Kidney glomerular epithelial cell (primary cell): Measurements from ENCODE around the gene REV1.
"Not testable (repeated sequence)": the region's sequence is repeated elsewhere in the genome, so short reads cannot be mapped to it uniquely, and the experiment has no call there.

Source experiments
- DNase-seq: peaks from one replicate; lab custom pipeline; 2025; lab: John Stamatoyannopoulos, UW

Gene REV1

DNA sequence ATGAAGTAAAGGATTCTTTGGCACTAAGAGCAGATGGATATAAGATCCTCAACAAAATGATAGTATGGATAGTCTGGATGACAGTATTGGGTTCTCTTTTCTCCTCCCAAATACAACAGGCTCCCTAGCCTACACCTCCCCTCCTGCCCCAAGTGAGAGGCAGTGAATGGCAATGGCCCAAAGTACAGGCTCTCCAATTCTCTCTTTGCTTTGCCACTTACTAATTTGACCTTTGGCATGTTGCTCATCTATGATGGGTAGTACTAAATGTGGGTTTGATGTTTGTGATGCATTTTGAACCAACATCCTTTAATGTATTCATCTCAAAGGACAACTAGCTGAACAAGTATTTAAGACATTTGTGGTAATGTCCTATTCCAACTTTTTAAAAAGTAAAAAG is 86.7 kb downstream of the REV1 start:
- DNase-seq: no peak

DNA sequence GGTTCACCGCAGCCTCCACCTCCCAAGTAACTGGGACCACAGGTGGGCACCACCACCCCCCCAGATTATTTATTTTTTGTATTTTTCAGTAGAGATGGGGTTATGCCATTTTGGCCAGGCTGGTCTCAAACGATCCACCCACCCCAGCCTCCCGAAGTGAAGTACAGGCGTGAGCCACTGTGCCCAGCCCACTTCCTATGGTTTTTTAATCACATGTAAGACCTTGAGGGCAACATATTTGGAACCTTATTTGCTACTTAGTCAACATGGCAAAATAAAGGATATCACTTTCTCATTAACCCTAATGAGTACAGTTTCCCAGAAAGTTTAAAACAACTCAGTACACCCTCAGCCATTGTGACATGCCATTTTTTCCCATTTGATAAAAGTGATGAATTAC is 88.0 kb downstream of the REV1 start:
- no peak for DNase-seq

DNA sequence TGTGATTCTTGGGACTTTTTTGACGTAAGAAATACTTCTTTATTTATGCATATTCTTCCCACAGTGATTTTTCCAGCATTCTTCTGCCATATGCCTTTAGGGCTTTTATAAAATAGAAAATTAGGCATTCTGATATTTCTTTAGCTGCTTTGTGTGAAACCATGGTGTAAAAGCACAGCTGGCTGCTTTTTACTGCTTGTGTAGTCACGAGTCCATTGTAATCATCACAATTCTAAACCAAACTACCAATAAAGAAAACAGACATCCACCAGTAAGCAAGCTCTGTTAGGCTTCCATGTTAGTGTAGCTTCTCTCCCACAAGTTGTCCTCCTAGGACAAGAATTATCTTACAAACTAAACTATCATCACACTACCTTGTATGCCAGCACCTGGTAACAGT is 90.0 kb downstream of the REV1 start:
- no peak for DNase-seq

DNA sequence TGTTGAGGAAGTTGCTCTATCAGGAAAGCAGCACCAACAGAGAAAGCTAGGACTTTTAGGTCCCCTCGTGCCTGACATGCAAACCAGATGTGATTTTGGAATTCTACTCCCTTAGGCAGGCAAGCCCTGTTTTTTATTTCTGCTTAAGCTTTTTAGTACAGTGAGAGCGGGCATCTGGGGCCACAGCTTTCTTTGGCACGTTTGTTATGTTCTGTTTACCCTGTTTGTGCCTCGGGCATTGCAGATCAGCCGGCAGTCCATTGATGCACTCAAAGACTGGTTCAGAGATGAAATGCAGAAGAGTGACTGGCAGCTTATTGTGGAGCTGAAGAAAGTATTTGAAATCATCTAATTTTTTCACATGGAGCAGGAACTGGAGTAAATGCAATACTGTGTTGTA is 90.8 kb downstream of the REV1 start:
- no peak for DNase-seq

DNA sequence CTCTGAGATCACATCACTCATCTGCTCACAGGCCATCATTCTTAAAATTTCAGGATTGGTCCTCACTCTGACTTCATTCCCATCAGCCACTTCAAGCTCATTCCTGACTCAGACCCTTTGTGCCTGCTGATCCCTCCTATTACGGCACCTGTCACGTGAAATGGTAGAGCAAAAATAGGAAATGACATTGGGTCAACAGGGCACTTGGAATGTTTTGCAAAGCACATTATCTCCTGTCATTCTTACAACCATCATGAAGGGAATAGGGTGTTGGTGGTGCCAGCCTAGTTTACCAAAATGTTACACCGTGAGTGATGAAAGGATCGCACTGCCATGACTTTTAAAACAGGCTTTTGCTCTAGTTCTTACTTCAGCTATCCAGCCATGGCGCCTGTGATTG is 91.5 kb downstream of the REV1 start:
- DNase-seq: no peak

DNA sequence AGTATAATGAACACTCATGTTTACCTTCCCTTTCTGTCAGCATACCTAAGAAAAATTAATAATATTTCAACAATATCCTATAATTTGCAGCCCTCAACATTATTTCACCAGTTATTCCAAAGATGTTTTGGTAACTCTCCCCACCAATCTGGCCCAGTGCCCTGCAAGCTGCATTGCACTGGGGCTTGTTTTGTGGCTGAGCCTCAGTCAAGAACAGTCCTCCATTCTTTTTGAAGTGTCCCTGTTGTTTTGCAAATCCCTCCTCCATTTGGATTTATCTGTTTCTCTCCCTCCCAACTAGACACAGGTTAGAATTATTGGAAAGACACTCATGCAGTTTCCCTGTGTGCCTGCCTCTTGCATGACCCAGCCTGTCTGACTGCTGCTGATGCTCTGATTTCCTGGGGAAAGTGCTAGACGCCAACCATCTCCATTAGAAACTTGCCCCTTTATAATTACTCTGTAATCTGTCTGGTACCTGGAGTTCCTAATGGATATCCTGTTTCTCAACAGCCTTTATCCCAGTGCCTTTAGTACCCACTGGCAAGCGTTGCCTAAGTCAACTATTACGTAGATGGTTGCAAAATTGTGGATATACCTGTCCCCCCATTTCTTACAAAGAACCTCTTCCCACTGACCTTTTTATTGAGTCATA is 92.4 kb downstream of the REV1 start:
- no peak for DNase-seq

DNA sequence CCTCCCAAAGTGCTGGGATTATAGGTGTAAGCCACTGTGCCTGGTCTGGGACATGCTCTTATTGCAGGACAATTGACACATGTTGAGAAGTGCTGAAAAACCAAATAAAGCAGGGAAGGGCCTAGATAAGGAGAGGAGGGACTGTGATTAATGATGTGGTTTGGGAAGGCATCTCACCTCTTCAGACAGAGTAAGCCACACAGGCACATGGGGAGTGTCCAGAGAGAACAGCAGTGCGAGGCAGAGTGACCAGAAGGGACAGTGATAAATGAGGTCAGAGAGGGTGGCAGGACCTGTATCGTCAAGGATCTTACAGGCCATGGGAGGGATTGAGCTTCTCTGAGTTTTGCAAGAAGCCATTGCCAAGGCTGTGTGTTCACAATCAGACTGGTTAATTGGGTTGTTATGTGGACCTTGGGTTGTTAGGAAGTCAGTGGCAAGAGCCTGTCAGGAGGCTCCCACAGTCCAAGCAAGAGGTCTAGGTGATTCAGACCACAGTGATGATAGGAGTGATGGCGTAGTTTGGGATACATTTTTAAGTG is 94.2 kb downstream of the REV1 start:
- DNase-seq: no peak

DNA sequence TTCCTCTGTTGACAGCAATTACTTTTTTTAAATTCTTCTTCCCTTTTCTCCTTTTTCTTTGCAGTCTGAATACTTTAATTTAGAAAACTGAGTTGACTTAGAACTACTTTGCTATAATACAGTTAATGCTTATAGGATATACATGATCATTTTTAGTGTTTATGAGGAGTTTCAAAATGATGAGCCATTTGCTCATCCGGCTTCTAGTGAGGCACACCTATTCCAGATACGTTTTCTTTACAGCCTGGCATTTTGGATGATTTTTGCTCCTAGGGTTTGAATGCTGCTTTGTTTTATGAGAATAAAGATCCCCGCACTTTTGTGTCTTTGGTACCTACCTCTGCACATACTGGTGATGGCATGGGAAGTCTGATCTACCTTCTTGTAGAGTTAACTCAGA is 99.9 kb downstream of the REV1 start:
- DNase-seq: no peak

DNA sequence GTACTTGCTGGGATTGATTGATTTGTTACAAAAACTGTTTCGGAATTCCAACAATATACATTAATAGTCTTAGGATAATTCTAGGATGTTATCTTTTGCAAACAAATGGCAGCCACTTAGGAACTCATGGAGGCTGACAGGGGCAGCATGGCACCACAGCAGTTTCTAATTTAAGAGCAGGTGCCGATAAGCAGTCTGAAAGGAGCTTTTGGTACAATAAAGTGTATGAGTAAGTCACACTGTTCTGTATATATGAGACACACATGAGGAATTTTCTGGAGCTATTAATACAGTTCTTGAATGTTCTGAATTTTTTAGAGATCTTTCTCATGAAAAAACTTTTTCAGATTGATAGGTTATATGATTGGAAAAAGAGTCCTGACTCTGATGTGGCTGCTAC is 100.4 kb downstream of the REV1 start:
- no peak for DNase-seq

DNA sequence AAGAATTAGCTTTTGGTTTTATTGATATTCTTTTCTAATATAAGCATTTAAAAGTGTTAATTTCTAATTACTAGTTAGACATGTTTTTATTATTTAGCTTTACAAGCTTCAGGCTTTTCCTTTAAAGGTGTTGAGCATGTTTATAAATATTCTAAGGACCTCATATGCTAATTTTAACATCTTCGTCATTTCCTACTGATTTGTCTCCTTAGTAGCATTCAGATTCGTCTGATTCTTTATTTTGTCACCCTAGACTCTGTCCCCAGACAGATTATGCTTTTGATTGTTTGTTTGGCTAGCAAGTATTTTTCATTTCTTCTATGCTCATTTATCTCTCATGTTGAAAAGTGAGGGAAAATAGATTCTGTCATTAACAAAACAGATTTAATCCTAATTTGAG is 100.9 kb downstream of the REV1 start:
- no peak for DNase-seq

DNA sequence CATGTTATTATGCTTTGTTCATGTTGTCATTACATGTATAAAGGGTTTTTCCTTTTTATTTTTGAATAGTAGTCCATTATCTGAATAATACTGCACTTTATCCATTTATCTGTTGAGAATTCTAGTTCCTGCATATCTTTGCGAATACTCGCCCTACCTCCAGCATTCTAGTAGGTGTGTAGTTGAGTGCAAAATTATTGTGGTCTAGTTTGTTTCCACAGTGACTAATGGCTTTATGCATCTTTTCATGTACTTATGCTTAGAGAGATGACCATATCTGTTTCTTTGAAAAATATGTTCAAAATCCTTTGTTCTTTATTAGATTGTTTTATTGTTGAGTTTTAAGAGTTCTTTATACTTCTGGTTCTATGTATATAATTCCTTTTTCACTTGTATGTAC is 103.8 kb downstream of the REV1 start:
- no peak for DNase-seq

DNA sequence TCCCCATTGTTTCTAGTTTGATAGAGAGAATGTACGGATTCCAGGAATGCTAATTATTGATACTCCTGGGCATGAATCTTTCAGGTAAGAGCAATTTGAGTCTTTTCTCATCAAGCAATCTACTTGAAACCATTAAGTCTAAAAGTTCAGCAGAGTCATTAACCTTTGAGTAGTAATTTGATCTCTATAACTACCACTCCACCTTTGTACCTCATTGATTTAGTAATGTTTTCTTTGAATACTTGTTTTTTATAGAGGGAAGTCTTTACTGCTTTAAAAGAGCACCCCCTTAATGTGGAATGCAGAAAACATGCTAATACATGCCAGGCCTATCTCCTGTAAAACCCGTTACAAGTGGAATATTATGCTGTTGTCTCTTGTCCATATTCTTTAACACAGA is 107.7 kb downstream of the REV1 start:
- DNase-seq: no peak

DNA sequence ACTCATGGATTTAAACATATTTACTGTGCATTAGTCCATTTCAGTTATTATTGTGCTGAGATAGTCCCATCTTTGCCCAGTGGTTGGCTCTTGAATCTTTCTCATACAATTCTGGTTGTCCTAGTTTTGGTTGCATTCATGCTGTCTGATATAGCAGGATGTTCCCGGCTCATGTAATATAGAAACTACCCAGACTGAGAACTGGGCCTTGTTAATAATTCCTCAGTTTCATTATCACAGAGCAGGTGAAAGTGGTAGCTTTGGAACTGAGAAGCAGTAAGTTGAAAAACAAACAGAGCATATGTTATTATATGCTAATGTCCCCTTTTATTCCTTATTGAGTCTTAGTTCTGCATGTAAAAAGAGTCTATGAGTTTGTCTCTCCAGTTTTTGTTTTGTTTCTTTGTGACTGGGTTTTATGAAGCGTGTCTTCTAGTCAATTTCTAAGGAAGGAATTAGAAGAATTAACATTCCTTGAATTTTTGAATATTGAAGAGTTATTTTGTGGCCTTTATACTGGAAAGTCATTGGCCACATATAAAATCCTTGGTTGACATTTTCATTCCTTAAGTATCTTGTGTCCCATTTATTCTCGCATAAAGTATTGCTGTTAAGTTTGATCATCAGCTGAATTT is 109.3 kb downstream of the REV1 start:
- peak; percentile 38 for DNase-seq

DNA sequence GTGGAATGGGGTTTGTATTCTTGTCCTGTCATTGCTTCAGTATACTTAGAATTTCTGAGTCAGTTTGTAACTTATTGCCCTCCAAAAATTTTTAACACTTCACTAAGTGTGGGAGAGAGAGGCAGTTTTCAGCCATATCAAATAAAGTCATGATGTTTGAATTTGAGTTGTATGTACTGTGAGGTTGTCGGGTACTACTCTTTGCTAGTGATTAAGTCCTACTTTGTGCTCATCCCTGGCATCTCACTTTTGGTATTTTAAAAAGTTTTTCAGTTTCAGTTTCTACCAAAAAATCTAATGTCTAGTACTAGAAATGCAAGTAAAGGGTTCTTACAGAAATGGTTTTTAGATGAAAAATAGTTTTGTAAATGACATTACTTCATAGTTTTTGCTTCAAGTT is 111.9 kb downstream of the REV1 start:
- DNase-seq: no peak

DNA sequence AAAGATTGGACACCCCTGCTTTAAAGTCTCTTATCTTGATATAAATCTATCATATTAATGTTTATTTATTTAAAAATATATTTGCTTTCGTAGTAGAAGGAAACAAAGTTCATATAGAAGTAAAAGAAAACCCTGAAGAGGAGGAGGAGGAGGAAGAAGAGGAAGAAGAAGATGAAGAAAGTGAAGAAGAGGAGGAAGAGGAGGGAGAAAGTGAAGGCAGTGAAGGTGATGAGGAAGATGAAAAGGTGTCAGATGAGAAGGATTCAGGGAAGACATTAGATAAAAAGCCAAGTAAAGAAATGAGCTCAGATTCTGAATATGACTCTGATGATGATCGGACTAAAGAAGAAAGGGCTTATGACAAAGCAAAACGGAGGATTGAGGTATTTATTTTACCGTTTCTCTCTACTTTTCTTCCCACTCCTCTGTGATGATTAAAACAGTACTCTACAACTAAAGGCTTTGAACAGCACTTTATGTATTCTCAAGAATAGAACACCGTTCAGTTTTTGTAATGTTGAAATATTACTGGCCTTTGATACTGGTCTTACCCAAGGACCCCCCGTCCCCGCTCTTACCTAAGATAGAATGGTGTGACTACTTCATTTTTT is 113.5 kb downstream of the REV1 start:
- DNase-seq: no peak

DNA sequence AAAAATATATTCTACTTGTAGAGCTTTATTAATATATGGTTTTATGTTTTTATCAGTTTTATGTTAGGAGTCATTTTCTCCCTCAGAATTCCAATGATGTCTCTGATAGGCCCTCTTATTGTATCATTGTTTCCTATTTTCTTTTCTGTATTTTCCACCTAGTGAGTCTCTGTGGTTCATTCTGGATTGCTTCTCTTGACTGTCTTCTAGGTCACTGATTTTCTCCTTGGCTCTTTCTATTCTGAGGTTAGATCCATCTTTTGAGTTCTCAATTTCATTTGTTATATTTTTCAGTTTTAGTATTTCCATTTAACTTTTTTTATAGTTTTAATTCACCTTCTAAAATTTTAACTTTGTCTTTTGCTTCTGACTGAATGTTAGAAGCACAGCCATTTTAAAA is 115.1 kb downstream of the REV1 start:
- no peak for DNase-seq

DNA sequence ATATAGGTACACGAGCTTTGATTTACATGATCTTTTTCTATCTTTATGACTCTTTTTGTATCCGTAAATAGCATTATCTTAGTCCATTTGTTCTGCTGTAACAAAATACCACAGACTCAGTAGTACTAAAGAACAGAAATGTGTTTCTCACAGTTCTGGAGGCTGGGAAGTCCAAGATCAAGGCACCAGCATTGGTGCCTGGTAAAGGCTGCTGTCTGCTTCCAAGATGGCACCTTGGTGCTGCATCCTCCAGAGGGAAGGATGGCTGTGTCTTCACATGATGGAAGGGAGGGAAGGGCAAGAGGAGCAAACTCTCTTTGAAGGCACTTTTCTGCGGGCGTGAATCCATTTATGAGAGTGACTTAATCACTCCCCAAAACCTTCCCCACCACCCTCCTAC is 116.7 kb downstream of the REV1 start:
- DNase-seq: no peak

DNA sequence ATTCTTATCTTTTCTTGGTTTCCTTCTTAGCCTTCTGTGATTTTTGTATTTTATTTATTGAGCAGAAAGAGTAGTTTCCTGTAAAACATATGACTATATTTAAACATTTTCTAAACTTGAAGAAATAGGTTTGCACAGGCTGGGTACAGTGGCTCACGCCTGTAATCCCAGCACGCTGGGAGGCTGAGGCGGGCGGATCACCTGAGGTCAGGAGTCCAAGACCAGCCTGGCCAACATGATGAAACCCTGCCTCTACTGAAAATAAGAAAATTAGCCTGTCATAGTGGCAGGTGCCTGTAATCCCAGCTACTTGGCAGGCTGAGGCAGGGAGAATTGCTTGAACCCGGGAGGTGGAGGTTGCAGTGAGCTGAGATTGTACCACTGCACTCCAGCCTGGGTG is 121.0 kb downstream of the REV1 start:
- not testable (repeated sequence) for DNase-seq

DNA sequence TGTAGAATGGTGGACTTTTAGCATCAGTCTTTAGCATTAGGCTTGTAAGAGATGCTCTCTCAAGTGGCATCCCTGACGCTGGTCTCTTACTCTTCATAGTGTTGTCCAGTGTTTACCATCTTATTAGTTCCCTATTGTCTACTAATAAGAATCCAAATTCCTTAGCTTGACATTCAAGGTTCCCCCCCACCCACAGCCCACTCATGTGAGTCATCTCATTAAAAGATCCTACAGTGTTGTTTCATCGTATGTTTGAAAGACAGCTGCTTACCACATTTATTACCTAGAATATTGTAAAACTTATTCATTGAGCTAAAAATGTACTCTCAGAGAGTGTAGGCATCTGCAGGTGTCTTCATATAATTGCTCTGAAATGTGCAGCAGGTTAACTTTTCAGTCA is 124.2 kb downstream of the REV1 start:
- no peak for DNase-seq

DNA sequence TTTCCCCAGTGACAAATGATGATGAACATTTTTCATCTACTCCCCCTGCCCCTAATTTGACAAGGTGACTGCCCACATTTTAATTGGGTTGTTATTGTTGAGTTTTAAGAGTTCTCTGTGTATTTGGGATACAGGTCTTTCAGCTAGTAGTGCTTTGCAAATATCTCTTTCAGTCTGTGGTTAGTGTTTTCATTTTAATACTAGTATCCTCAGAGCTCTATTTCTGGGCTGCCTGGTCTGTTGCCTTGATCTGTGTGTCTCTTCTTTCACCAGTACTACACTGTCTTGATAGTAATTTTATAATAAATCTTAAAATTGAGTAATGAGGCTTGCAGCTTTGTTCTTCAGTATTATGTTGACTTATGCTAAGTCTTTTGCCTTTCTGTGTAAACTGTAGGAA is 133.0 kb downstream of the REV1 start:
- DNase-seq: no peak

DNA sequence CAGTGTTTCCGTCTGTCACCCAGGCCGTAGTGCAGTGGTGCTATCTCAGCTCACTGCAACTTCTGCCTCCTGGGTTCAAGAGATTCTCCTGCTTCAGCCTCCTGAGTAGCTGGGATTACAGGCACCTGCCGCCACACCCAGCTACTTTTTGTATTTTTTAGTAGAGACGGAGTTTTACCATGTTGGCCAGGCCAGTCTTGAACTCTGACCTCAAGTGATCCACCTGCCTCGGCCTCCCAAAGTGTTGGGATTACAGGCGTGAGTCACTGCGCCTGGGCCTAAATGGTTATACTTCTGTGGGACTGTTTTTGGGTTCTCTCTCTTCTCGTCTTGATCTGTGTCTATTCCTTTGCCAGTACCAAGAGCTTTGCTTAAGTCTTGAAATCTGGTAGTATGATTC is 135.0 kb downstream of the REV1 start:
- DNase-seq: not testable (repeated sequence)

DNA sequence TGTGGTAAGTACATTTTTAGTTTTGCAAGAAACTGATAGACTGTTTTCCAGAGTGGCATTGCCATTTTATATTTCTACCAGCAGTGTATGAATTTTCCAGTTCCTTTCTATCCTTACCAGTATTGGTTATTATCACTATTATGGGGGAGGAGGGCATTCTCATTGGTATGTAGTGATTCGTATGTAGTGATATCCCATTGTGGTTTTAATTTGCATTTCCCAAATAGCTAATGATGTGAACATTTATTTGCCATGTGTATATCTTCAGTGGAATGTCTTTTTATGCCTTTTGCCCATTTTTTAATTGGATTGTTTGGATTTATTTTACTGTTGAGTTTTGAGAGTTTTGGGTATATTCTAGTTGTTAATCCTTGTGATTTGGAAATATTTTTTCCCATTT is 135.7 kb downstream of the REV1 start:
- peak; percentile 20 for DNase-seq
